ENCODE results near the gene LIPG. TPM values are rescaled to one million over a fixed set of nuclear protein-coding genes. Genes with fewer than 3 reads are reported as not detected.
A peak's percentile ranks its signal among the peaks of the same experiment; 100 is the strongest.

LIPG gene
- total RNA-seq, 2 donors from 2014 or later, result 0.36 to 28.5 TPM

DNA sequence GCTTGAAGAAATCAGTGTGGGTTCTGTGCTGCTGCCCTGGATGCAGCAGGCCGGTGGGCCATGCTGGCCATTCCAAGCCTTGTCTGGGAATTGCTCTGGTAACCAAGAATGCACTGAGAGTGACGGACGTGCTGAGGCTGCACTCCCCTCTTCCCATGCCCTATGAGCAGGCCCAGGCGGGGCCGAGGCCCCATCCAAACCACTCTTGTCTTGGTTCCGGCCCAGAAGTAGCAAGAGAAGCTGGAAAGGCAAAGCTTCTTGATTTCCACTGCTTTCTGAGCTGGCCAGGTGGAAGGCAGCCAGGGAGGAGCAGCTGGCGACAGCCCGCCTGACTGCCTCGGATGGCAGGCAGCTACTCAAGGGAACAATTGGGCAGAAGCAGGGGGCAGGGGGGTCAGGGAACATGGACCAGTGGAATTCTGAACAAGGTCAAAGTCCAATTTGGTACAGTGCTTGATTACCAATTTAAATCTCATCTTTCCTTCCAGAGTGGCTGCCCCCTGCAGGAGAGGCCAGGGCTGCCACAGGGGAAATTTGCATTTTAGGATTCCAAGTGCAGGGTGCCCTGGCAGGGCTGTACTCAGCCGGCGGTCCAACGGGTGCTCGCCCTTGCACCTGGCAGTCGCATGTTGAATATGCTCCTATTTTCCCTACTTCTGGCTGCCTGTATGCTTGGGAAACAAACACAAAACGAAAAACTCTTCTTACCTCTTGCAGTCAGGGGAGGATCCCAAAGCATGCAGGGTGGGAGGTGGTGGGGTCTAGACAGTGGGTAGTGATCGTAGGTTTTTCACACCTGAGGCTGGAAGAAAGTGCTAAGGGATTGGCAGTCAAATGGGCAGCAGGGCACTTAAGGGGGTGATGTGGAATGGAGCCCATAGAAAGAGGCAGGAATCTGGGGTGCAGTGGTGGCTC, 67.3 kb downstream of the LIPG start:
- H3K4me3 ChIP-seq, result no peak overlapping the region
- H3K27ac ChIP-seq, result no peak overlapping the region
- H3K4me1 ChIP-seq (replicated peaks), result no peaks in the 10 kb centered on the region
- no peak for TF ChIP-seq POLR2A (IDR thresholded peaks at IDR 0.05)
- TF ChIP-seq, protein P1, sequence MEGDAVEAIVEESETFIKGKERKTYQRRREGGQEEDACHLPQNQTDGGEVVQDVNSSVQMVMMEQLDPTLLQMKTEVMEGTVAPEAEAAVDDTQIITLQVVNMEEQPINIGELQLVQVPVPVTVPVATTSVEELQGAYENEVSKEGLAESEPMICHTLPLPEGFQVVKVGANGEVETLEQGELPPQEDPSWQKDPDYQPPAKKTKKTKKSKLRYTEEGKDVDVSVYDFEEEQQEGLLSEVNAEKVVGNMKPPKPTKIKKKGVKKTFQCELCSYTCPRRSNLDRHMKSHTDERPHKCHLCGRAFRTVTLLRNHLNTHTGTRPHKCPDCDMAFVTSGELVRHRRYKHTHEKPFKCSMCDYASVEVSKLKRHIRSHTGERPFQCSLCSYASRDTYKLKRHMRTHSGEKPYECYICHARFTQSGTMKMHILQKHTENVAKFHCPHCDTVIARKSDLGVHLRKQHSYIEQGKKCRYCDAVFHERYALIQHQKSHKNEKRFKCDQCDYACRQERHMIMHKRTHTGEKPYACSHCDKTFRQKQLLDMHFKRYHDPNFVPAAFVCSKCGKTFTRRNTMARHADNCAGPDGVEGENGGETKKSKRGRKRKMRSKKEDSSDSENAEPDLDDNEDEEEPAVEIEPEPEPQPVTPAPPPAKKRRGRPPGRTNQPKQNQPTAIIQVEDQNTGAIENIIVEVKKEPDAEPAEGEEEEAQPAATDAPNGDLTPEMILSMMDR (IDR thresholded peaks at IDR 0.05), result peak in 1 of 4 experiments; percentile 28
- no peak for TF ChIP-seq POLR2AphosphoS5 (IDR thresholded peaks at IDR 0.05)
- H3K27me3 ChIP-seq (replicated peaks; ENCODE audit: insufficient read depth), result no peaks in the 10 kb centered on the region
- intact Hi-C loops (cut with DNase I), result no loop called here
- WGBS, result 40% methylated on average over 16 of the region's 16 CpGs
- H3K36me3 ChIP-seq, result no peaks in the 10 kb centered on the region
- H3K9me3 ChIP-seq, result no peaks in the 10 kb centered on the region
- DNase-seq (ENCODE audit: low spot score), result no peak

DNA sequence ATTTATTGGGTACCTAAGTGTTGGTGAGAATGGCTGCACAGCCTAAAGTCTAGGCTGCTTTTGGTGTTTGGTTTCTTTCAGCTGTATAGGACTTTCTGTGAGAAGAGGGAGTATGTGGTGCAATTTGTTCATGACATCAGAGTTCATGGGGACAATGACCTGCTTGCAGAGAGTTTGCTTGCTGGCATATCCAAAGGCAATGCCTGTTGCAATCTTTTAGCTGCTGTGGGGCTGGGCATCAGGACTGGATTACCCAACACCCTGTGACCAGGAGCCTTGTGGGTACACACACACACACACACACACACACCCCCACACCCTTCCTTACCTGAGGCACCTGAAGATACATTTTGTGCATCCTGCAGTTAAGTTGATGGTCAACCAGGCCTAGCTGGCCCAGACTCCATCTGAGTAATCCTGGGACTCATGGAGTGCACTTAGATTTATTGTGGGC, 68.4 kb downstream of the LIPG start:
- Histone ChIP-seq H3K9me3 (no peaks in the 10 kb centered on the region), H3K36me3 (no peaks in the 10 kb centered on the region), H3K27ac (no peak overlapping the region), H3K4me3 (no peak overlapping the region), H3K27me3 (replicated peaks; ENCODE audit: insufficient read depth) (no peaks in the 10 kb centered on the region), H3K4me1 (replicated peaks) (no peaks in the 10 kb centered on the region)
- DNase-seq (ENCODE audit: low spot score), result no peak
- TF ChIP-seq, protein P1 (IDR thresholded peaks at IDR 0.05), result no peak
- TF ChIP-seq POLR2A (IDR thresholded peaks at IDR 0.05) (no peak), POLR2AphosphoS5 (IDR thresholded peaks at IDR 0.05) (no peak)
- intact Hi-C loops (cut with DNase I), result loop anchor here (10.0 kb wide), 1 partner anchor 115 kb away; no protein-coding TSS in a partner anchor

DNA sequence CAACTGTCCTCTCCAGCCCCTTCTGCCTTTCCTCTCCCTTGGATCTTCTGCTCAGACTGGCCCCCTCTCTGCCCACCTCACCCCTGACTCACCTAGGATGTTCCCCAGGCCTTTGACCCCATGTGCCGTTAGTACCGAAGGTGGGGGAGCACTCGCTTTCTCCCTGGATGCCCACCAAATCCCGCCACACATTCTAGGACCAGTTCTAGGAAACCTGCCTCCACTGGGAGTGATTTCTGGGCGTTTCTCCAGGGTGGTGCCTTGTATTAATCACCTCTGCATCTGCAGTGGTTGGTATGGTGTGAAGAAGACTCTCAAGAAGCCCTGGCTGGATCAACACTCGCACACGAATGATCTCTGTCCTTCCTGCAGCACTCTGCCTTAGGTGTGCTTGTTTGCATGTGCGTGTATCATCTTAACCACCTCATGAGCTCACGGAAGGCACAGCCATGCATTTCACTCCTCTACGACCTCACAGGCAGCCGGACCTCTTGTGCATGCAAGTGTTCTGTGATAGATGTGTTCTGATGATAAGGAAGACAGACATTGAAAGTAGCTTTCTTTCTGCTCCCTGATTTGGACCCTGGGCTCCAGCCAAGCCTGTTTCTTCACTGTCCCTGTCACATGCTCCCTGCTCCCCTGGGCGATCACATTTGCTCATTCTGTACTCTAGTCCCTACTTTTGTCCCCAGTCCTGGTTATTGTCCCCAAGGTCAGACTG, 69.4 kb downstream of the LIPG start:
- H3K36me3 ChIP-seq, result no peaks in the 10 kb centered on the region
- no peak overlapping the region for H3K4me3 ChIP-seq
- WGBS, result 94% methylated on average over 12 of the region's 12 CpGs
- no peak for DNase-seq (ENCODE audit: low spot score)
- no peaks in the 10 kb centered on the region for H3K4me1 ChIP-seq (replicated peaks)
- intact Hi-C loops (cut with DNase I), result loop anchor here (10.0 kb wide), 1 partner anchor 117 kb away; no protein-coding TSS in a partner anchor
- TF ChIP-seq POLR2A (IDR thresholded peaks at IDR 0.05), result no peak
- no peak for TF ChIP-seq POLR2AphosphoS5 (IDR thresholded peaks at IDR 0.05)
- TF ChIP-seq, protein P1 (IDR thresholded peaks at IDR 0.05), result no peak
- H3K9me3 ChIP-seq, result no peaks in the 10 kb centered on the region
- H3K27ac ChIP-seq, result no peak overlapping the region
- H3K27me3 ChIP-seq (replicated peaks; ENCODE audit: insufficient read depth), result no peaks in the 10 kb centered on the region

DNA sequence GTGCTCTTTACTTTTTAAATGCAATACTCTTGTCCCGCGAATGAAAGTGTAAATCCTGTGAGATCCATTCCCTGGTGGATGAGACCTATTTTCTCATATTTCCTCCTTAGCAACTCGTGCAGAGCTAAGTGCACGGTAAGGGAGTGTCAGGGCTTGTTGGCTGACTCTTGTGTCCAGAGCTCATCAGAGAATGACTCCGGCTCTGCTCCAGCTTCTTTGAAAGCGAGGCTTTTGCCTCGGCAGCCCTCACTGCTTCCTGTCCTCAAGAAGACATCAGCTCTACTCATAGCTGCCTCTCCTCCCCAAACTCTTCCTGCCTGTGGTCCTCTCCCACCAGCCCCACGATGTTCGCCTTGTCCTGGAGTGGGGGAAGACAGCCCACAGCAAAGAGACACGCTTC, 70.7 kb downstream of the LIPG start:
- Histone ChIP-seq H3K9me3 (no peaks in the 10 kb centered on the region), H3K4me1 (replicated peaks) (no peaks in the 10 kb centered on the region), H3K36me3 (no peaks in the 10 kb centered on the region), H3K27me3 (replicated peaks; ENCODE audit: insufficient read depth) (no peaks in the 10 kb centered on the region), H3K27ac (no peak overlapping the region), H3K4me3 (no peak overlapping the region)
- no peak for DNase-seq (ENCODE audit: low spot score)
- WGBS, result 46% methylated on average over 10 of the region's 10 CpGs
- intact Hi-C loops (cut with DNase I), result loop anchor here (10.0 kb wide), 1 partner anchor 118 kb away; no protein-coding TSS in a partner anchor
- TF ChIP-seq POLR2A (IDR thresholded peaks at IDR 0.05) (no peak), POLR2AphosphoS5 (IDR thresholded peaks at IDR 0.05) (no peak)
- TF ChIP-seq, protein P1 (IDR thresholded peaks at IDR 0.05), result no peak

Measured in prostate gland (tissue), 2 donors.